NCI-H2029 treated with DMSO at 0.1 percent for 48 hours (cell line): ENCODE results near the gene CREM.
"Not testable (repeated sequence)": the region's sequence is repeated elsewhere in the genome, so short reads cannot be mapped to it uniquely, and the experiment has no call there.

Experiments used
- DNase-seq: peaks from one replicate; lab custom pipeline; 2025; lab: John Stamatoyannopoulos, UW

Gene CREM

DNA sequence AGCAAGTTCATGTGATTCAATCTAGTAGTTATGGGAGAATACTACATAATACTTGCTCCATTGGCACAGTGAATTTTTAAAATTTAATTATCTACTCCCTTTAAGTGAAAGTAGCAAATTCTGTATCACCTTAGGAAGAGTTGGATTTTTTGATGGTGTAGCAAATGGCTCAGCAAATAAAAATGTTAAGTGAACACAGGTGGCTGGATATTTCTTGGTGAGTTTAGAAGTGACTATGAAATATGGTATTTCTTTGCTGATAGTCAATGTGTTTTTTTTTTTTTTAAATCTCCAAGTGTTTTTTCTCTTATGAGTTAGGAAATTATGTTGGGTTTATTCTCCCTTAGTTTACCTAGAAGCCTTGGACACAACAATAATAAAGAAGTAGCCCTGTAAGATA lies 67.8 kb downstream of the CREM start:
- DNase-seq: no peak

DNA sequence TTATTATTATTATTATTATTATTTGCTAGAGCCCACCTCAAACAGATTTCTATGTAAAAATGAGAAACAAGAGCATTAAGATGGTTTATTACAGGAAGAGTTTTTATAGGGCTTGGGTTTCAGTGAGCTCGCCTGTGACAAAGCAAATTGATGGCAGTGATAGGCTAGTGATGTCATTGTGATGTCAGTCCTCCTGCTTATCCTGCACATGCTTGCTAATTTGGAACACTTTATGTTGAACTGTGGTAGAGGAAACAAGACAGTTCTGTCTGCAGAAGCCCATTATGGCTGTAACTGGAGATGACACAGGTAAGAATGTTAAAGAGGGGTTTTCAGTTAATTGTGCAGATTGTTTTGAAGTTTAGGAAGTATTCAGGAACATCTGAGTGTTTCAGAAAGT lies 68.3 kb downstream of the CREM start:
- no peak for DNase-seq

DNA sequence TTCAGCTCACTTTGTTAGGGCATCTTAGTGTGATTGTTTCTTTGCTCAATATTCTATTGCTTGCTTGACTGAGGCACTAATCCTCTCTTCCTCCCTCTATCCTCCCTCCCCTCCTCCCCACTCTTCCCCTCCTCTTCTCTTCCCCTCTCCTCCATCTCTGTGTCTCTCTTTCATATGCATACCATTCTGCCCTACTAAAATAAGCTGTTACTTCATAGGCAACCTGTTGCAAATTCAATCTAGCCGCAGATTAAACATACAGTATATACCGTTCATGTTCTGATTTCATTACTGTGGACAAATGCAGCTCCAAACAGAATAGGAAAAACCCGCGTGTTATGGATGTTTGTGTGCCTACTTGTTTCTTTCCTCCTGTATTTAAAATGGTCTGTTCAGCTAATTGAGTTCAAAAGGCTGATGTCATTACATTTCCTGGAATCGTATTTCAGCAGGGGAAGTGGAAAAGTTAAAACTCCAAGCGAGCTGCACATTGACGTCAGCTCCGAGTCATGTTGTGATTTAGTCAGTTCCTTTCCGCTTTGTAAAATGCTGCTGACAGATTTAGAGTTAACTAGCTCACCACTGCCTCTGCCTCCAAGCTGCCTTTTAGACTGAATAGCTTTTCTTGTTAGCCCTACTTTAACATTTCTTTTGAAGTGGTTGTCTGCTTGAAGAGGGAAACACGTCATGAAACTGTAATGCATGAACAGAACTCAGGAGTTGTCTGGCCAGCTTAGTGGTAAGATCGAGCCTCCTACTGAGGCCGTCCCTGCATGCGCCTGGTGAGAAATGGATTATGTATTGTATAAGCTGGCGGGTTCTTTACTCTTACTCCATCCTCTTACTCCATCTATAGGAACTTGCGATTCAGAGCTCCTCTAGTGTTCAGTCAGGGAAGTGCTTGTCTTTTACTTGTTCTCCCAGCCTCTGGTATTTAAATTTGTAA lies 69.0 kb downstream of the CREM start:
- DNase-seq: peak; percentile 77

GRCh38 chr10:35200487-35200886 lies 73.8 kb downstream of the CREM start:
- no peak for DNase-seq

- DNase-seq: no peak
These were observed 74.6 kb downstream of the CREM start for GRCh38 chr10:35201234-35201633.

DNA sequence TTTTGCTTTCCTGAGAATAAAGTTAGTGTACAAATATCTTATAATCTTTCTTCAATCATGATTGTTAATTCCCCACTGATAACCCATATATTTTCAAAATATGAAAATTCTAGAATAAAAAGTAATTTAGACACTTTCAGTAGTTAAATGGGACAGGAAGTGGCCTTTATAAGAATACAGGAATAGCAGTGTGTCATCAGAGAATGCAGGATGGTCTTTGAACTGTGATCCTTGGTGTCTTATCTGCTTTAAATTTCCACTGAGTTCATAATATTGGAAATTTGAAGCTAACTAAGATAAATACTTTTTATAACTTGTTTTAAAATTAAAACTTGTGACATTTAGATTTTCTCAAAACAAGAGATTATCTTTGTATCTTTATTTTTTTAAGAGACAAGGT lies 75.4 kb downstream of the CREM start:
- no peak for DNase-seq

- DNase-seq: no peak
These were observed 77.1 kb downstream of the CREM start for GRCh38 chr10:35203745-35204144.

DNA sequence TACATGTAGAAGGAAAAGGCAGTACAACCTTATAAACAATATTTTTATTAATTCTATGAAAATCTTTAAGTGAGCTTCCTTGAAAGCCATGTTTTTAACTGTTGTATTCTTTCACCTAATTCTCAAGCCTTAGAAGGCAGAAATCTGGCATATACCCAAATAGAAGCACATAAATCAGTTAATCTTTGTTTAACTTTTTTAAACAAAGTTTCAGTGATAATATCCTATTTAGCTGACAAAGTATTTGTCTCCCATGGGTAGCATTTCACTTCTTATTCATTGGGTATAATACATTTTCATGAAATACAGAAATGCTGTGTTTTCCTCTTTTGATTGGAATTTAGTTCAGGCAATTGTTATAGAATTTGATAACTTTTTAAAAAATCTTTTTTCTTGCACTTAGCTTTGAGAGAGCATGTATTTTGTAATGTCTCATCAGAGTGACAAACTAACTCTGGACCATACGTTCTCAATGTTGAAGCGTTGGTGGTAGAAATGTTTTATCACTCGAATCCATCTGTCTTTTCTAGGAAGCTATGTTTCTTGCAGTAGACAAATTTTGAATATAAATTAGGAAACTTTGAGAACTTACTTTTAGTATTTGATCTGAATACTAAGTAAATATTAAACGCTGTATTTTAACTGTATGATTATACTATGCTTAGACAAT lies 78.1 kb downstream of the CREM start:
- DNase-seq: no peak

GRCh38 chr10:35206274-35206673 lies 79.6 kb downstream of the CREM start:
- DNase-seq: no peak

DNA sequence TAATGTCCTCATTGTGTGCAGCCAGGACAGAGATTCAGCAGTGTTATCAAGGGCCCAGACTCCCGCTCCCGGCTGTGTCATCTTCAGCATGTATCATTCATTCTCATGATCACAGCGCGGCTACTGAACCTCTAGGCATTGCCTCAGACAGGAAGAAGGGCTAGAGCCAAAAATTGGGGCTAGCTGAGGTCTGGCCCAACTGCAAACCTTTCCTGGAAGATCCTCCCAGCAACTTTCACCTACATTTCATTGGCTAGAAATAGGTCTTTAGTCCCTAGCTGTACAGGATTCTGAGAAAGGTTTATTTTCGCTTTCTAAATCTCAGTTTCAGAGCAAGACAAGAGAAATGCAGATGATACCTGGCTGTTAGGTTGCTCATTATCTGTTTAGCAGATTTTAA lies 81.9 kb downstream of the CREM start:
- DNase-seq: no peak

- DNase-seq: no peak
These were observed 82.4 kb downstream of the CREM start for GRCh38 chr10:35208949-35209613.

GRCh38 chr10:35210961-35211360 lies 84.3 kb downstream of the CREM start:
- DNase-seq: no peak

GRCh38 chr10:35211390-35211789 lies 84.7 kb downstream of the CREM start:
- no peak for DNase-seq

GRCh38 chr10:35212856-35213255 lies 86.2 kb downstream of the CREM start:
- no peak for DNase-seq

- DNase-seq: no peak
These were observed 87.1 kb downstream of the CREM start for GRCh38 chr10:35213699-35214098.

GRCh38 chr10:35214607-35215020 lies 88.0 kb downstream of the CREM start:
- no peak for DNase-seq

DNA sequence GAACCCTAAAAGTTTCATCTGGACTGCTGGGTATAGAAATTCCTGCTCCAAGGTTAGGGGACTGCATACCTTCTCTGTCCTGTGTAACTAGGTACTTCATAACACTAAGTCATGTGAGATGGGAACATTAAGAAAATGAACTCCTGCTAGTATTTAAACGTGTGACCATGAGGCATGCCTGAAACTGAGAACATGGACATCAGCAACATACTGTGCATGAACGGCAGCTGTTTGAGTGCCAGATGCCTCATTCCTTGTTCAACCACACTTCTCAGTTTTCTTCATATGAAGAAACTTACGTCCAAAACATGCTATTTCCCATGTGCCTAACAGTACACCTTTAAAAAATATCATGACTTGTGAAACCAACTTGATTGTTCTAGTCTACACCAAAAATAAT lies 88.5 kb downstream of the CREM start:
- DNase-seq: no peak

GRCh38 chr10:35216303-35216905 lies 89.8 kb downstream of the CREM start:
- DNase-seq: peak; percentile 10

DNA sequence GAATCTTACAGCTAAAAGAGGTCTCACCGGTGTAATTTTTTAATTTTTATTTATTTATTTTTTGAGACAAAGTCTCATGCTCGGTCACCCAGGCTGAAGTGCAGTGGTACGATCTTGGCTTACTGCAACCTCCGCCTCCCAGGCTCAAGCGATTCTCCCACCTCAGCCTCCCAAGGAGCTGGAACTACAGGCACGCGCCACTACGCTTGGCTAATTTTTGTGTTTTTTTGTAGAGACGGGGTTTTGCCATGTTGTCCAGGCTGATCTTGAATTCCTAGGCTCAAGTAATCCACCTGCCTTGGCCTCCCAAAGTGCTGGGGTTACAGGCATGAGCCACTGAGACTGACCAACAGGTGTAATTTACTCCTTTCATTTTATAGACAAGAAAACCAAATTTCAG lies 90.3 kb downstream of the CREM start:
- not testable (repeated sequence) for DNase-seq

- DNase-seq: peak; percentile 41
These were observed 90.8 kb downstream of the CREM start for GRCh38 chr10:35217455-35217854.

DNA sequence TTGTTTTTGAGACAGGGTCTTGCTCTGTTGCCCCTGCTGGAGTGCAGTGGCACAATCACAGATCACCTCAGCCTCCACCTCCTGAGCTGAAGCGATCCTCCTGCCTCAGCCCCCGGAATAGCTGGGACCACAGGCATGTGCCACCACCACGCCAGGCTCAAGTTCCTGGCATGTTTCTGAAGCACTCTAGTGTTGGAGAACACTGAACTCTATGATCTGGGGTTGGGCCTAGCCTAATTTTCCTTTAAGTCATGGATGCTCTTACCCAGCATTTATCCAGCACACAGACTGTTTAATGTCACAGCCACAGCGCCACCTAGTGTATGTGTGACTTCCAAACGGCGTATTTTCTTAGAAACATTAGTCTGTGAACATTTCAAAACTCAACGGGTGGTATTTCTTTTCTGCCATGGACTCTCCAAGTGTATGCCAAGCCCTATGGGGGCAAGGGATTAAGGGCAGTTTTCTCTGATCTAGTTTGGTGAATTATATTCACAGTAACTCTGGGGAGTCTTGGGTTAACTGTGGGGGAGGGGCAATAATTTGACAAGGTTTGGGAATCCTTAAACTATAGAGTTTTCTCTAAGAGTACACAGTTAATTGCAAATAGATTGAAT lies 91.8 kb downstream of the CREM start:
- DNase-seq: peak; percentile 19

DNA sequence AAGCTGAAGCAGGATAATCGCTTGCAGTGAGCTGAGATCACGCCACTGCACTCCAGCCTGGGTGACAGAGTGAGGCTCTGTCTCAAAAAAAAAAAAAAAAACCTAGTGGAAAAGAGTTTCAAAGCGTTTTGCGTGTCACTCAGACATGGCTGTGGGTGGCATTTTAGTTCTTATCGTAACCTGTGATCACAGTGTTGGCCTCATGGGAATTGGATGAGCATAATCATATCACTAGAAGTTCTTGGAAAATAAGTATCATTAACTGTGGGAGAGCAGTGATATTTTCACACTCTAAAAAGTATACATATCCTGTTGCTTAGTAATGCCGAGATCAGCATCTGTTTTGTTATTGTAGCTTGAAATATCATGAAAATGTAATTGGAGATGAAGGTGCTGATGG lies 92.6 kb downstream of the CREM start:
- DNase-seq: no peak
